ENCODE data around the gene PNPLA5.

PNPLA5 gene

GRCh38 chr22:43838571-43839307 is 53.1 kb downstream of the PNPLA5 start:
- DNase-seq (ENCODE audit: low read depth in 2 of 2): no peak

GRCh38 chr22:43838161-43838560 is 53.7 kb downstream of the PNPLA5 start:
- DNase-seq (ENCODE audit: low read depth in 2 of 2): no peak

- DNase-seq (ENCODE audit: low read depth in 2 of 2): no peak
These were observed 54.1 kb downstream of the PNPLA5 start for GRCh38 chr22:43837666-43838065.

GRCh38 chr22:43835736-43836135 is 56.1 kb downstream of the PNPLA5 start:
- no peak for DNase-seq (ENCODE audit: low read depth in 2 of 2)

- DNase-seq (ENCODE audit: low read depth in 2 of 2): no peak
These were observed 56.6 kb downstream of the PNPLA5 start for GRCh38 chr22:43835166-43835565.

- no peak for DNase-seq (ENCODE audit: low read depth in 2 of 2)
These were observed 58.2 kb downstream of the PNPLA5 start for GRCh38 chr22:43833286-43834240.

GRCh38 chr22:43832393-43833265 is 59.2 kb downstream of the PNPLA5 start:
- DNase-seq (ENCODE audit: low read depth in 2 of 2): no peak

- DNase-seq (ENCODE audit: low read depth in 2 of 2): no peak
These were observed 60.0 kb downstream of the PNPLA5 start for GRCh38 chr22:43831561-43832392.

- DNase-seq (ENCODE audit: low read depth in 2 of 2): no peak
These were observed 60.8 kb downstream of the PNPLA5 start for GRCh38 chr22:43830931-43831560.

GRCh38 chr22:43829904-43830851 is 61.6 kb downstream of the PNPLA5 start:
- DNase-seq (ENCODE audit: low read depth in 2 of 2): no peak

Measured in stimulated activated CD8-positive, alpha-beta memory T cell treated with anti-CD3 and anti-CD28 coated beads, Interleukin-2, amount 100 ng/mL, for 48 hours (primary cell).